ENCODE data around the gene PDGFRB. TPM values are rescaled to one million over a fixed set of nuclear protein-coding genes. Genes with fewer than 3 reads are reported as not detected.

Gene PDGFRB
- polyA plus RNA-seq, 1 donor (not counting 4 experiments of a cell fraction or from before 2014, with no cell fraction given) = 0.14 TPM

DNA sequence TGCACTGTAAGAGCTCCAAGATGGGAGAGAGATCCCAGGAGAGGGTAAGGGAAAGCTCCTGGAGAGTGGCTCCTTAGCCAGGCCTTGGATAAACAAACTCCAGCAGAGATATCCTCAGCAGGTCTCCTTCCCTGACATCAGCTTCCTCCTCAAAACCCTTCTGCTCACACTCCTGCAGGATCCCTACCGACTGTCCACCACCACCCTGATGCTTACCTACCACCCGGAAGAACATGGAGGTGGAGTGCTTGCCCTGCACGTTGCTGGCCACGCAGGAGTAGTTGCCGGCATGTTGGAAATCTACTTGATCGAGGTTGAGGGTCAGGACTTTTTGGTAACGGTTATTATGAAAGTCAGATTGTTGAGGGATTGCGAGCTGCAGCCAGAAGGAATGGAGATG, 78.6 kb downstream of the PDGFRB start:
- TF ChIP-seq, protein P1, sequence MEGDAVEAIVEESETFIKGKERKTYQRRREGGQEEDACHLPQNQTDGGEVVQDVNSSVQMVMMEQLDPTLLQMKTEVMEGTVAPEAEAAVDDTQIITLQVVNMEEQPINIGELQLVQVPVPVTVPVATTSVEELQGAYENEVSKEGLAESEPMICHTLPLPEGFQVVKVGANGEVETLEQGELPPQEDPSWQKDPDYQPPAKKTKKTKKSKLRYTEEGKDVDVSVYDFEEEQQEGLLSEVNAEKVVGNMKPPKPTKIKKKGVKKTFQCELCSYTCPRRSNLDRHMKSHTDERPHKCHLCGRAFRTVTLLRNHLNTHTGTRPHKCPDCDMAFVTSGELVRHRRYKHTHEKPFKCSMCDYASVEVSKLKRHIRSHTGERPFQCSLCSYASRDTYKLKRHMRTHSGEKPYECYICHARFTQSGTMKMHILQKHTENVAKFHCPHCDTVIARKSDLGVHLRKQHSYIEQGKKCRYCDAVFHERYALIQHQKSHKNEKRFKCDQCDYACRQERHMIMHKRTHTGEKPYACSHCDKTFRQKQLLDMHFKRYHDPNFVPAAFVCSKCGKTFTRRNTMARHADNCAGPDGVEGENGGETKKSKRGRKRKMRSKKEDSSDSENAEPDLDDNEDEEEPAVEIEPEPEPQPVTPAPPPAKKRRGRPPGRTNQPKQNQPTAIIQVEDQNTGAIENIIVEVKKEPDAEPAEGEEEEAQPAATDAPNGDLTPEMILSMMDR (optimal IDR thresholded peaks at IDR 0.05 in 1 of 3, IDR thresholded peaks at IDR 0.05 in 1 of 3, conservative IDR thresholded peaks at IDR 0.05 in 1 of 3; ENCODE audit: extremely low read depth in 1 of 3, insufficient read depth in 2 of 3, low read length in 3 of 3) = no peak
- TF ChIP-seq EZH2 (IDR thresholded peaks at IDR 0.05; ENCODE audit: low read length) = no peak
- no peak for FAIRE-seq
- dilution Hi-C loops (cut with MboI; ENCODE audit: extremely low pct_ligation_motif_present, low sequenced_read_pairs) = no loop called here

DNA sequence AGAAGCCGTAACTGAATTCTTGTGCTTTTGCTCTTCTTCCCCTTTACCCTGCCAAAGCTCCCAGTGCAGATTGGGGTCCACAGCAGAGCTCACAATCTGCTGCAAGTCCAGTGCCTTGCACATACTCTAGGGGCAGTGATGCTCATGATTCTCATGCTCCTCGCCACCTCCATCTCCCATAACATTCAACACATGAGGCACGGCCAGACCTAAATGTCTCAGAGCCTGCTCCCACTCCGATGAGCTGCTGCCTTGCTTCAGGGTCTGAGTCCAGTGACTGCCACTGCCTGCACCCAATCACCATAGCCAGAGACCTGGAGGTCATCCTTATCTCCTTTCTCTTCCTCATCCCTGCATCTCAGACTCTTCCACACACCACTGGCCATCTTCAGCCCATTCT, 79.8 kb downstream of the PDGFRB start:
- Histone ChIP-seq H3K4me3 (ENCODE audit: control insufficient read depth in 2 of 3, extremely low read depth in 1 of 3, insufficient read depth in 2 of 3, low read depth in 1 of 3, low read length in 3 of 3) (no peak overlapping the region), H2AFZ (ENCODE audit: control insufficient read depth, low read length) (no peak overlapping the region), H3K36me3 (ENCODE audit: control insufficient read depth in 2 of 2, extremely low read depth in 1 of 2, insufficient read depth in 2 of 2, low read length in 2 of 2) (no peaks in the 10 kb centered on the region), H3K27ac (ENCODE audit: control insufficient read depth, insufficient read depth, low read length) (no peak overlapping the region), H4K20me1 (ENCODE audit: control insufficient read depth, extremely low read depth, insufficient read depth, low read length) (no peaks in the 10 kb centered on the region), H3K9ac (ENCODE audit: control insufficient read depth, extremely low read depth, insufficient read depth, low read length) (no peak overlapping the region), H3K27me3 (ENCODE audit: control insufficient read depth, extremely low read depth, insufficient read depth, low read length) (peaks cover 17% of the 10 kb centered on the region), H3K9me1 (ENCODE audit: control insufficient read depth, extremely low read depth, insufficient read depth, low read length) (no peaks in the 10 kb centered on the region), H3K79me2 (ENCODE audit: control insufficient read depth, insufficient read depth, low read length) (no peaks in the 10 kb centered on the region), H3K4me1 (ENCODE audit: control insufficient read depth, extremely low read depth, insufficient read depth, low read length) (no peaks in the 10 kb centered on the region), H3K9me3 (ENCODE audit: control insufficient read depth, low read depth, low read length) (no peaks in the 10 kb centered on the region), H3K4me2 (ENCODE audit: control insufficient read depth, extremely low read depth, insufficient read depth, low read depth, low read length) (no peak overlapping the region)
- TF ChIP-seq, protein P1 (optimal IDR thresholded peaks at IDR 0.05 in 1 of 3, IDR thresholded peaks at IDR 0.05 in 1 of 3, conservative IDR thresholded peaks at IDR 0.05 in 1 of 3; ENCODE audit: extremely low read depth in 1 of 3, insufficient read depth in 2 of 3, low read length in 3 of 3) = no peak
- TF ChIP-seq EZH2 (IDR thresholded peaks at IDR 0.05; ENCODE audit: low read length) = no peak
- FAIRE-seq (no peak), DNase-seq (ENCODE audit: low read depth, low spot score) (no peak)
- dilution Hi-C loops (cut with MboI; ENCODE audit: extremely low pct_ligation_motif_present, low sequenced_read_pairs) = no loop called here

More for the DNA sequence above, 78.6 kb downstream of the PDGFRB start:
- Histone ChIP-seq H4K20me1 (ENCODE audit: control insufficient read depth, extremely low read depth, insufficient read depth, low read length) (no peaks in the 10 kb centered on the region), H3K9me3 (ENCODE audit: control insufficient read depth, low read depth, low read length) (no peaks in the 10 kb centered on the region), H3K4me1 (ENCODE audit: control insufficient read depth, extremely low read depth, insufficient read depth, low read length) (no peaks in the 10 kb centered on the region), H2AFZ (ENCODE audit: control insufficient read depth, low read length) (no peak overlapping the region), H3K27me3 (ENCODE audit: control insufficient read depth, extremely low read depth, insufficient read depth, low read length) (peaks cover 24% of the 10 kb centered on the region), H3K36me3 (ENCODE audit: control insufficient read depth in 2 of 2, extremely low read depth in 1 of 2, insufficient read depth in 2 of 2, low read length in 2 of 2) (no peaks in the 10 kb centered on the region), H3K27ac (ENCODE audit: control insufficient read depth, insufficient read depth, low read length) (no peak overlapping the region), H3K79me2 (ENCODE audit: control insufficient read depth, insufficient read depth, low read length) (no peaks in the 10 kb centered on the region), H3K4me3 (ENCODE audit: control insufficient read depth in 2 of 3, extremely low read depth in 1 of 3, insufficient read depth in 2 of 3, low read depth in 1 of 3, low read length in 3 of 3) (no peak overlapping the region), H3K9me1 (ENCODE audit: control insufficient read depth, extremely low read depth, insufficient read depth, low read length) (no peaks in the 10 kb centered on the region), H3K9ac (ENCODE audit: control insufficient read depth, extremely low read depth, insufficient read depth, low read length) (no peak overlapping the region), H3K4me2 (ENCODE audit: control insufficient read depth, extremely low read depth, insufficient read depth, low read depth, low read length) (no peak overlapping the region)
- DNase-seq (ENCODE audit: low read depth, low spot score) = no peak
